Naive B cell (primary cell): ENCODE data around the gene ZC3HAV1. TPM values are rescaled to one million over a fixed set of nuclear protein-coding genes. Genes with fewer than 3 reads are reported as not detected.
A peak's percentile ranks its signal among the peaks of the same experiment; 100 is the strongest.
"Not testable (repeated sequence)": the region's sequence is repeated elsewhere in the genome, so short reads cannot be mapped to it uniquely, and the experiment has no call there.

Experiments
- ATAC-seq, 2 donors: fragments of 150-1000 bp; cut with Tn5 transposase; 2 replicates each; pipeline ENCODE4 v1.10.0; 2021; ENCODE audit warnings: low read depth in 2 of 2, mild to moderate bottlenecking in 2 of 2, moderate library complexity in 2 of 2
- DNase-seq: peaks from one replicate; pipeline ENCODE4 v3.0.0; 2022
- H3K27ac Mint-ChIP-seq, 6 donors: one replicate each; pipeline ENCODE4 v1.8.0; 2020 to 2022; ENCODE audit warnings: mild to moderate bottlenecking in 6 of 6, mixed read lengths in 6 of 6, moderate library complexity in 5 of 6, inconsistent platforms in 2 of 6
- H3K27me3 Mint-ChIP-seq, 3 donors: one replicate each; pipeline ENCODE4 v1.8.0; 2021 to 2022; ENCODE audit warnings: mixed read lengths in 3 of 3, mild to moderate bottlenecking in 1 of 3
- H3K36me3 Mint-ChIP-seq, 2 donors: one replicate each; pipeline ENCODE4 v1.8.0; 2020 to 2022; ENCODE audit warnings: mixed read lengths in 2 of 2, inconsistent platforms in 1 of 2, mild to moderate bottlenecking in 1 of 2
- H3K4me1 Mint-ChIP-seq, 3 donors: one replicate each; pipeline ENCODE4 v1.8.0; 2020 to 2022; ENCODE audit warnings: mixed read lengths in 3 of 3, inconsistent platforms in 1 of 3, mild to moderate bottlenecking in 1 of 3, moderate library complexity in 1 of 3
- H3K4me3 Mint-ChIP-seq, 8 donors: one replicate each; pipeline ENCODE4 v1.8.0; 2020 to 2022; ENCODE audit warnings: mild to moderate bottlenecking in 8 of 8, mixed read lengths in 8 of 8, moderate library complexity in 8 of 8, inconsistent platforms in 2 of 8
- H3K9me3 Mint-ChIP-seq, 7 donors: one replicate each; pipeline ENCODE4 v1.8.0; 2020 to 2022; ENCODE audit warnings: mixed read lengths in 7 of 7, mild to moderate bottlenecking in 5 of 7, inconsistent platforms in 2 of 7, moderate library complexity in 1 of 7
- polyA plus RNA-seq, 6 donors: library from polyadenylated mRNA; unstranded; fragments of 300-500 nt; fragmentation: Illumina TruSeq; gene quantifications; one replicate each; pipeline ENCODE4 v1.2.3, GENCODE V29; 2021; ENCODE audit warnings: low read depth in 6 of 6

ZC3HAV1 gene
- polyA plus RNA-seq: 100 to 1,000 TPM in 3 of 6 donors, 10 to 100 TPM in 3; 64.8 to 129 (median 99.7) TPM

DNA sequence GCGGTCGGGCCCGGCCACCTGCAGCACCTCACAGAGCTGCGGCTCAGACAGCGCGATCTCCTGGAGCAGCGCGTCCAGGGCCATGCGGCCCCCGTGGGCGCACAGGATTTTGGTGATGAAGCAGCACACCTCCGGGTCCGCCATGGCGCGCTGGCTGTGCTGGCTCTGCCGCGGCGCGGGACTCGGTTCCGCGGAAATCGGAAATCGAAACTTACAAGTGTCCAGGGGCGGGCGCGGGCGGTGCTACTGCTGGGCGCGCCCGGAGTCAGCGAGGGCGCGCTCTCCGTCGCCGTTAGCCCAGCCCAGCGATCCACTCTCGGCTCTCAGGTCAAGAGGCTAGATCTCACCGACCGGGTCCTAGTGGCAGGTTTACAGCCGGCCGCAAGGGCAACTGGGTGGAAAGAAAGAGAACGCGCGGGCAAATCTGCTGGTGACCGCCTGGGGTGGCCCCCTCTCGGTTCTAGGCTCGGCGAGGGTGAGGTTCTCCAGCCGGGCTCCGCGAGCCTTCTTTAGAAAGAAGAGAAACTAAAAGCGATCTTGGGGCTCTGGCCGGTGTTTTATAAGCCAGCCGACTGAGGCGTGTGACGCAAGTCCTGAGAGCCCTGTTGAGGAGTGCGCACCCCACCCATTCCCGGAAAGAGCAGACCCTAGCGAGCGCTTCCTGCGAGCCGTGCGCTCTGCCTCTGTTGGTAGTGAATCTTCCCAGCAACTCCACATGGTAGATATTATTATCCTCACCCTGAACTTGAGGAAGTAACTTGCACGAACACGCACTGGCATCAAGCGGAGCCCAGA is at the start of gene ZC3HAV1:
Gene ZC3HAV1, minus strand, starts transcription at position 533 of the 795 bp plus-strand sequence. Its CDS starts 389 bp downstream, at position 144.
- H3K9me3 Mint-ChIP-seq: peaks cover 0 to 9% (median 2%) of the 10 kb centered on the region in 7 donors
- H3K27me3 Mint-ChIP-seq: no peaks in the 10 kb centered on the region
- ATAC-seq (peak; percentile 85 to 87), DNase-seq (peak; percentile 91)
- H3K27ac Mint-ChIP-seq: peak within 1 kb of the TSS; percentile 96 to 100 (median 98)
- H3K4me1 Mint-ChIP-seq: peaks cover 33 to 56% (median 51%) of the 10 kb centered on the region in 3 donors
- peaks cover 8 to 21% of the 10 kb centered on the region in 2 donors for H3K36me3 Mint-ChIP-seq
- peak within 1 kb of the TSS; percentile 96 to 100 (median 98) for H3K4me3 Mint-ChIP-seq

GRCh38 chr7:139153832-139154231 is 44.3 kb upstream of the ZC3HAV1 start:
- peaks cover 0 to 6% (median 4%) of the 10 kb centered on the region in 7 donors for H3K9me3 Mint-ChIP-seq
- H3K27me3 Mint-ChIP-seq: no peaks in the 10 kb centered on the region
- H3K4me3 Mint-ChIP-seq: no peak overlapping the region
- no peak for DNase-seq
- H3K36me3 Mint-ChIP-seq: peaks cover 0 to 7% of the 10 kb centered on the region in 2 donors
- ATAC-seq: no peak
- no peaks in the 10 kb centered on the region for H3K4me1 Mint-ChIP-seq
- H3K27ac Mint-ChIP-seq: no peak overlapping the region

- Mint-ChIP-seq H3K4me1 (no peaks in the 10 kb centered on the region), H3K27me3 (no peaks in the 10 kb centered on the region), H3K9me3 (peaks cover 0 to 1% (median 0%) of the 10 kb centered on the region in 7 donors), H3K4me3 (no peak overlapping the region), H3K36me3 (peaks cover 0 to 7% of the 10 kb centered on the region in 2 donors), H3K27ac (no peak overlapping the region)
- ATAC-seq (no peak), DNase-seq (no peak)
Observed at GRCh38 chr7:139152149-139152548, 42.6 kb upstream of the ZC3HAV1 start.

GRCh38 chr7:139139150-139139549 is 29.6 kb upstream of the ZC3HAV1 start:
- Mint-ChIP-seq H3K27me3 (no peaks in the 10 kb centered on the region), H3K36me3 (peaks cover 0 to 8% of the 10 kb centered on the region in 2 donors), H3K4me1 (peaks cover 0 to 3% (median 0%) of the 10 kb centered on the region in 3 donors), H3K4me3 (no peak overlapping the region), H3K27ac (no peak overlapping the region), H3K9me3 (no peaks in the 10 kb centered on the region)
- DNase-seq: no peak
- no peak for ATAC-seq

DNA sequence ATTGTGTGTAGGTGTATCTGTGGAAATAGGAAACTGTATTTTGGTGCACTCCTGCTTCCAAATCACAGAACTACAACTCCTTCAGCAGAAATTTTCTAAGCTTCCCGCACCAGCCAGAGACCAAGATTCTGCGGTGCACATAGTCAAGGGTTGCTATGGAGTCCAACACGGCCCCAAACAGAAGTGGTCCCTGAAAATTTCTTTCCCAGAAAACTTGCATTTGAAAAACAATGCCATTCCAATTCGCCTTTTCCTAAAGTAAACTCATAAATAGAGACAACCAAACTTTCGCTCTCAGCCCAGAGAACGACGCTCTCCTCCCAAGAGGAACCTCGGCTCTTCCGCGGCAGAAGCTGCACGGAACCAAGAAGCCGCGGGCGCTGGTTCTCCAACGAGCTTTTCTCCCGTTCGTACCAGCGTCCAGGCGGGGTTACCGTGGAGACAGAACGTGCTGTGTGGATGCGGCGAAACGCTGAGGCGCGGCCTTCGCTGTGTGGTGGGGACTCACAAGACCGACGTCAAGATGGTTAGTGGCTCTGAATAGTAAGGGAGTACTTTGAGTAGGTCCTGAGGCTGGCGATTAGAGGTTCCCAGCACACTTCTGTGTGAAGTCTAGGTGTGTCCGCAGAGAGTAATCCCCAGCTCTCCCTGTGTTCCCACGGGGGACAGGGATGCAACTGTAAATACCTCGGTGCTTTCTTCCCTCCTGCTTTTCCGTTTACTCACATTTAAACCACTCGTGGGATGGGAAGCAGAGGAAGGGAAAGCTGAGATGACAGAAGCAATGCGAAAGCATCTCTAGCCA is 24.0 kb upstream of the ZC3HAV1 start:
- Mint-ChIP-seq H3K27me3 (no peaks in the 10 kb centered on the region), H3K9me3 (no peaks in the 10 kb centered on the region), H3K27ac (peak overlapping the region; percentile 78 to 95 (median 88)), H3K4me3 (peak overlapping the region; percentile 82 to 98 (median 92)), H3K36me3 (no peaks in the 10 kb centered on the region), H3K4me1 (peaks cover 7 to 18% (median 15%) of the 10 kb centered on the region in 3 donors)
- ATAC-seq (peak; percentile 98), DNase-seq (peak; percentile 82)

GRCh38 chr7:139132887-139133286 is 23.4 kb upstream of the ZC3HAV1 start:
- Mint-ChIP-seq H3K4me1 (peaks cover 7 to 18% (median 15%) of the 10 kb centered on the region in 3 donors), H3K27me3 (no peaks in the 10 kb centered on the region), H3K36me3 (no peaks in the 10 kb centered on the region), H3K9me3 (no peaks in the 10 kb centered on the region), H3K27ac (peak overlapping the region in 5 of 6 donors; percentile 36 to 88 (median 67)), H3K4me3 (peak overlapping the region; percentile 82 to 98 (median 92))
- DNase-seq (no peak), ATAC-seq (no peak)

DNA sequence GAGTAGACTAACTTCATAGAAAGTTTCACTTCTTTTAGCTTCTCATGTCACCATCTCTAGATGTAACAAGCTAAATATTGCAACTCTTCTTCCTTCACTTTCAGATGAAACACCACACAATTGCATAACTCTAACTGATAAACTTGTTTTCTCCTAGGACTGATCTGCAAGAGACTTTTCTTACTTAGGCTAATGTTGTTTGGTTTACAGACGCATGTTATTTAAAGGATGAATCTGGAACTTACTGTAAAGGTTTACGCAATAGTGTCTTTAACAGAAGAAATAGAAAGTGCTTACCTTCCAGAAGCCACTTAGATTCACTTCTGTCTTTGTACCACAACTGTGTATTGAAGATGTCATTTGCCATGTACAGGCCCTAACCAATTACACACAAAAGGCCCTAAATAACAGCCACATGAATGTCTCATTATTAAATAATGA is 22.1 kb upstream of the ZC3HAV1 start:
- DNase-seq: no peak
- H3K9me3 Mint-ChIP-seq: no peaks in the 10 kb centered on the region
- H3K4me3 Mint-ChIP-seq: peak overlapping the region in 1 of 8 donors; percentile 82
- H3K27me3 Mint-ChIP-seq: no peaks in the 10 kb centered on the region
- peak overlapping the region in 2 of 6 donors; percentile 8 to 34 for H3K27ac Mint-ChIP-seq
- H3K4me1 Mint-ChIP-seq: peaks cover 9 to 29% (median 24%) of the 10 kb centered on the region in 3 donors
- no peak for ATAC-seq
- no peaks in the 10 kb centered on the region for H3K36me3 Mint-ChIP-seq

GRCh38 chr7:139129814-139130213 is 20.3 kb upstream of the ZC3HAV1 start:
- not testable (repeated sequence) for H3K36me3 Mint-ChIP-seq, H3K4me3 Mint-ChIP-seq, ATAC-seq, H3K27me3 Mint-ChIP-seq, H3K27ac Mint-ChIP-seq, H3K9me3 Mint-ChIP-seq, DNase-seq
- peaks cover 13 to 43% (median 30%) of the 10 kb centered on the region in 3 donors for H3K4me1 Mint-ChIP-seq

DNA sequence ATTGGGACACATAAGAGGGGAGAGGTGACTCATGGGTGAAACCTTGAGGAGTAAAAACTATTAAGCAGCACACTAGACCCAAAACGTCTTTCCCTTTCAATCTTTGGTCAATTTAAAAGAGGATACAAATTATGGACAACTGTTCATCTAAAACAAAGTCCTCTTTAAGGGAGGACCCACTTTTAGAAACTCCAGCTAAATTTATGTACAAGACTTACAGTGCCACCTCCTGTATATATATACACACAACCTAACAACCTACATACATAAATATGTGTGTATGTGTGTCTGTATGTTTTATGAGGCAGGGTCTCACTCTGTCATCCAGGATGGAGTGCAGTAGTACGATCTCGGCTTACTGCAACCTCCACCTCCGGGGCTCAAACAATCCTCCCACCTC is 18.1 kb upstream of the ZC3HAV1 start:
- Mint-ChIP-seq H3K4me3 (no peak overlapping the region), H3K27ac (peak overlapping the region in 3 of 6 donors; percentile 65 to 85 (median 80)), H3K4me1 (peaks cover 6 to 30% (median 16%) of the 10 kb centered on the region in 3 donors), H3K9me3 (no peaks in the 10 kb centered on the region), H3K27me3 (no peaks in the 10 kb centered on the region), H3K36me3 (no peaks in the 10 kb centered on the region)
- ATAC-seq (peak in 1 of 2 donors; percentile 51), DNase-seq (no peak)

DNA sequence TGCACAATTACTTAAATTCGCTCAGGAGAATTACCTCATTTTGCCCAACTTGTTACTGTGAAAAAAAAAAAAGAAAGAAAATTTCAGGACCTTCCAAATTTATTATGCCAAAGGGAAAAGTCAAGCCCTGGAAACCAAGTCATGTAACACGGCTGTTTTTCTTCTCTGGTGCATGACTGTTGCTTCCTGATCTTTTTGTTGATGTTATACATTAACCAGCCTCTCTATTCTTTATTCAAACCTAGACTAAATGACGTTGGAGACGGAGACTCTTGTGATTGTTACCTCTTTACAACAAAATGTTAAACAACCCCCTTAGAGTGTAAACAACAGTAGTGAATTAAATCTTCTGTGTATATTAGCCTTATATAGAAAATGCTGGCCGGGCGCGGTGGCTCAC is 16.1 kb upstream of the ZC3HAV1 start:
- no peaks in the 10 kb centered on the region for H3K36me3 Mint-ChIP-seq
- no peak for DNase-seq
- H3K4me1 Mint-ChIP-seq: peaks cover 6 to 30% (median 15%) of the 10 kb centered on the region in 3 donors
- ATAC-seq: no peak
- no peak overlapping the region for H3K4me3 Mint-ChIP-seq
- H3K9me3 Mint-ChIP-seq: no peaks in the 10 kb centered on the region
- no peaks in the 10 kb centered on the region for H3K27me3 Mint-ChIP-seq
- H3K27ac Mint-ChIP-seq: peak overlapping the region in 1 of 6 donors; percentile 47

DNA sequence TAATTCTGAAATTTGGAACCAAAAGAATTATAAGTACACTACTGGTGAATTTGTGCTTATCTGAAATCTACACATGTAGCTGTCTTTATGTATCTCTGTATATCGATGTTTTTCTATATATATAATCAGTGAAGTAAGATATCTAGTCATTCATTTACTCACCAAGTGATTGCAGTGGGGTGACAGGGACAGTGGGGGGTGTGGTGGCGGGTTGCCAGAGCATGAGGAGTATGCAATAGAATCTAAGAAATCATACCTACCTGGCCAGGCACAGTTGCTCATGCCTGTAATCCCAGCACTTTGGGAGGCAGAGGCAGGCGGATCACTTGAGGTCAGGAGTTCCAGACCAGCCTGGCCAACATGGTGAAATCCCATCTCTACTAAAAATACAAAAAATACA is 15.5 kb upstream of the ZC3HAV1 start:
- Mint-ChIP-seq H3K4me3 (peak overlapping the region in 1 of 8 donors; percentile 25), H3K4me1 (peaks cover 6 to 30% (median 15%) of the 10 kb centered on the region in 3 donors)
- ATAC-seq, H3K27me3 Mint-ChIP-seq, H3K36me3 Mint-ChIP-seq, H3K27ac Mint-ChIP-seq, H3K9me3 Mint-ChIP-seq, DNase-seq: not testable (repeated sequence)

GRCh38 chr7:139124084-139124914 is 14.8 kb upstream of the ZC3HAV1 start:
- H3K36me3 Mint-ChIP-seq: no peaks in the 10 kb centered on the region
- no peak overlapping the region for H3K4me3 Mint-ChIP-seq
- no peak for DNase-seq
- ATAC-seq: no peak
- no peaks in the 10 kb centered on the region for H3K9me3 Mint-ChIP-seq
- H3K4me1 Mint-ChIP-seq: peaks cover 6 to 37% (median 21%) of the 10 kb centered on the region in 3 donors
- no peaks in the 10 kb centered on the region for H3K27me3 Mint-ChIP-seq
- peak overlapping the region in 2 of 6 donors; percentile 38 to 56 for H3K27ac Mint-ChIP-seq

DNA sequence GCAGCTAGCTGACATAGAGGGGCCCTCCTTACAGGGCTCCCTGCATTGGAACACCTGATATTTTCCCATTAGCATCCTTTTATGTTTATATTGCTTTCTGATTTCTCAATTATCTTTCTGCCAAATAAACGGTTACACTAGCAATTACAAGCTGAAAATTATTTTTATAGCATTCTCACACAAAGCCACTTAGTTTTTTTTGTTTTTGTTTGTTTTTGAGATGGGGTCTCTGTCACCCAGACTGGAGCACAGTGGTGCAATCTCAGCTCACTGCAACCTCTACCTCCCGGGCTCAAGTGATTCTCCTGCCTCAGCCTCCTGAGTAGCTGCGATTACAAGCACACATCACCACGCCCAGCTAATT is 9.9 kb upstream of the ZC3HAV1 start:
- no peak for DNase-seq
- H3K36me3 Mint-ChIP-seq: no peaks in the 10 kb centered on the region
- peak overlapping the region; percentile 95 to 98 (median 96) for H3K27ac Mint-ChIP-seq
- H3K4me3 Mint-ChIP-seq: peak overlapping the region; percentile 41 to 89 (median 74)
- ATAC-seq: no peak
- H3K4me1 Mint-ChIP-seq: peaks cover 23 to 29% (median 24%) of the 10 kb centered on the region in 3 donors
- H3K9me3 Mint-ChIP-seq: no peaks in the 10 kb centered on the region
- no peaks in the 10 kb centered on the region for H3K27me3 Mint-ChIP-seq
